GM12878 (cell line): ENCODE measurements around the gene PCID2. TPM values are rescaled to one million over a fixed set of nuclear protein-coding genes. Genes with fewer than 3 reads are reported as not detected.

Source experiments
- BHLHE40 ChIP-seq, 2 experiments: fragments of 450-650 bp in 1 of 2; IDR thresholded peaks; 2 replicates each; pipeline ENCODE4 v1.6.1; 2011 to 2017; ENCODE audit warnings: low read depth in 2 of 2, borderline replicate concordance in 1 of 2, improper control_type of control experiment in 1 of 2, low read length in 1 of 2, mild to moderate bottlenecking in 1 of 2
- CBX5 ChIP-seq: sonication (generic); IDR thresholded peaks from 2 replicates; pipeline ENCODE4 v1.6.1; 2016; ENCODE audit warnings: low read depth, moderate library complexity, mild to moderate bottlenecking, inconsistent platforms
- HDAC2 ChIP-seq: fragments of 200-600 bp; sonication (generic); IDR thresholded peaks from 2 replicates; pipeline ENCODE4 v1.6.1; 2017
- MYC ChIP-seq: IDR thresholded peaks from 2 replicates; pipeline ENCODE4 v1.6.1; 2011; ENCODE audit warnings: mild to moderate bottlenecking, low read length, moderate library complexity, inconsistent platforms; ENCODE audit not compliant: insufficient read depth, insufficient replicate concordance, insufficient read length, severe bottlenecking
- NFYA ChIP-seq: IDR thresholded peaks from 2 replicates; pipeline ENCODE4 v1.6.1; 2011; ENCODE audit warnings: low read depth, mild to moderate bottlenecking, low read length, improper control_type of control experiment, borderline replicate concordance
- NR2F1 ChIP-seq: fragments of 450-650 bp; conservative IDR thresholded peaks from 2 replicates; pipeline ENCODE4 v1.6.1; 2017; ENCODE audit warnings: mild to moderate bottlenecking
- POLR2A ChIP-seq: IDR thresholded peaks from 2 replicates; pipeline ENCODE4 v1.6.1; 2011; ENCODE audit warnings: low read depth, mild to moderate bottlenecking, low read length
- TARDBP ChIP-seq: IDR thresholded peaks from 2 replicates; pipeline ENCODE4 v1.6.1; 2016; ENCODE audit warnings: borderline replicate concordance
- YBX1 ChIP-seq: fragments of 450-650 bp; IDR thresholded peaks from 2 replicates; pipeline ENCODE4 v1.6.1; 2016; ENCODE audit warnings: antibody characterized with exemption
- YY1 ChIP-seq: IDR thresholded peaks from 2 replicates; pipeline ENCODE4 v1.6.1; 2011; ENCODE audit warnings: low read depth, mild to moderate bottlenecking, low read length
- ZSCAN29 ChIP-seq: fragments of 450-650 bp; IDR thresholded peaks from 2 replicates; pipeline ENCODE4 v1.6.1; 2017; ENCODE audit warnings: mild to moderate bottlenecking, moderate library complexity
- polyA plus RNA-seq, 11 experiments: library from polyadenylated mRNA; depleted of rRNA in 4 of 11; unstranded in 6 of 11; stranded (reverse) in 5 of 11; fragments of >200 nt; fragmentation: Nextera tagmentation in 4 of 11; fragmentation: Illumina TruSeq in 1 of 11; extraction: Ambion mirVana in 4 of 11; extraction: Trizol in 1 of 11; gene quantifications; 1 replicate in 1 of 11; 2 replicates in 10 of 11; pipeline versions ENCODE4 v1.2.1 to v1.2.3, GENCODE V29; 2011 to 2016; ENCODE audit warnings: inconsistent platforms in 2 of 11, missing spikeins in 2 of 11, low read depth in 1 of 11
- total RNA-seq, 4 experiments: library from RNA; depleted of rRNA in 3 of 4; stranded (reverse); fragments of >200 nt in 3 of 4; fragmentation: Illumina TruSeq in 1 of 4; extraction: Trizol in 1 of 4; gene quantifications; 2 replicates each; pipeline versions ENCODE4 v1.2.1 to v1.2.3, GENCODE V29; 2013 to 2021
- TF ChIP-seq, protein P1 (sequence below): fragments of 450-650 bp; formaldehyde crosslinking; IDR thresholded peaks from 2 replicates; pipeline ENCODE4 v1.4.0; 2020; ENCODE audit warnings: mild to moderate bottlenecking, moderate library complexity
- TF ChIP-seq, protein P2 (sequence below): fragments of 450-650 bp; formaldehyde crosslinking; IDR thresholded peaks from 2 replicates; pipeline ENCODE4 v1.5.0; 2022; ENCODE audit warnings: mild to moderate bottlenecking, missing genetic modification characterization
- TF ChIP-seq, protein P3 (sequence below), 3 experiments: IDR thresholded peaks in 2 of 3; conservative IDR thresholded peaks in 1 of 3; 2 replicates each; pipeline ENCODE4 v1.5.1; 2011; ENCODE audit warnings: low read depth in 3 of 3, low read length in 3 of 3, mild to moderate bottlenecking in 3 of 3, control low read depth in 2 of 3, moderate library complexity in 2 of 3, inconsistent platforms in 1 of 3, mixed read lengths in 1 of 3; ENCODE audit not compliant: control insufficient read depth in 2 of 3, insufficient read depth in 1 of 3; ENCODE audit errors: extremely low read depth in 1 of 3

Gene PCID2
- total and polyA plus RNA-seq, 10 of the 15 experiments (the other 5 are each of a cell fraction or from before 2014, with no cell fraction given): 37.0 to 98.1 (median 58.3) TPM

DNA sequence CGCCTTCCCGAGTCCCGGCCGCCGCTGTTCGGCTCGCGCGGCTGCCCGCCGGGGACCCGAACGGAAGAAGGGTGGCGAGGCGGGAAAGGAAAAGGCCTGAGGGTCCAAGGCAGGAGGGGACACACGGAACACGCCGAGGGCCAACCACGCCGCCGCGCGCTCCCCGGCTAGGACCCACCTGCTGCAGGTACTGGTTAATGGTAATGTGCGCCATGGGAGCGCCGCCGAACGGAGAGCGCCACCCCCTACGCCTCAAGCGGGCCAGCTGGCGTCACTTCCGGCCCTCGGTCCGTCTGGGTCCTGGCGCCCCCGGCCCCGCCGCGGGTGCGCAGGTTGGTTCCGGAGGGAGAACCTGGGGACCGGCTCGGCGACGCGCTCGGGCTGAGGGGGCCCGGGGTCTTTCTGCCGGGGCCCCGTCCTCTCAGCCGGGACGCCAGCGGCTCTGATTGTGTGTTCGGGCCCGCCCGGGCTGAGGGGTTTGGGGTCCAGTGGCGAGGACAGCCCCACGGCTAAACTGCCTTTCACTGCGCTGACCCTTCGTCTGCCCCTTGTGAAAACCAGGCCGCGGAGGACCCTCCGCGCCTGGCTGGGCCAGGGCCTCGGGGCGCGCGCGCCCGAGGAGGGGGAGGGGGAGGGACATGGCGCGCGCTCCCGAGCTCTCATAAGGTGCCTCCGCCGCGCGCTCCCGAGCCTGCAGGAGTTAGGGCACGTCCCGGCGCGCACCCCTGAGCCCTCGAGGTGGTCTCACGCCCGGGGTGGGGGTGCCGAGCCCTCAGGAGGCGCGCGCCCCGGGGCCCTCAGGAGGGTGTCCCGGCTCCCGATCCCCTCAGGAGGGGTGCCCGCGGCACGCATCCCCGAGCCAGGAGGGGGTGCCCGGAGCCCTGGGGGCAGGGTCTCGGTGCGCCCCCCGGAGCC lies at the start of gene PCID2 (continued):
- TF ChIP-seq, protein P1, sequence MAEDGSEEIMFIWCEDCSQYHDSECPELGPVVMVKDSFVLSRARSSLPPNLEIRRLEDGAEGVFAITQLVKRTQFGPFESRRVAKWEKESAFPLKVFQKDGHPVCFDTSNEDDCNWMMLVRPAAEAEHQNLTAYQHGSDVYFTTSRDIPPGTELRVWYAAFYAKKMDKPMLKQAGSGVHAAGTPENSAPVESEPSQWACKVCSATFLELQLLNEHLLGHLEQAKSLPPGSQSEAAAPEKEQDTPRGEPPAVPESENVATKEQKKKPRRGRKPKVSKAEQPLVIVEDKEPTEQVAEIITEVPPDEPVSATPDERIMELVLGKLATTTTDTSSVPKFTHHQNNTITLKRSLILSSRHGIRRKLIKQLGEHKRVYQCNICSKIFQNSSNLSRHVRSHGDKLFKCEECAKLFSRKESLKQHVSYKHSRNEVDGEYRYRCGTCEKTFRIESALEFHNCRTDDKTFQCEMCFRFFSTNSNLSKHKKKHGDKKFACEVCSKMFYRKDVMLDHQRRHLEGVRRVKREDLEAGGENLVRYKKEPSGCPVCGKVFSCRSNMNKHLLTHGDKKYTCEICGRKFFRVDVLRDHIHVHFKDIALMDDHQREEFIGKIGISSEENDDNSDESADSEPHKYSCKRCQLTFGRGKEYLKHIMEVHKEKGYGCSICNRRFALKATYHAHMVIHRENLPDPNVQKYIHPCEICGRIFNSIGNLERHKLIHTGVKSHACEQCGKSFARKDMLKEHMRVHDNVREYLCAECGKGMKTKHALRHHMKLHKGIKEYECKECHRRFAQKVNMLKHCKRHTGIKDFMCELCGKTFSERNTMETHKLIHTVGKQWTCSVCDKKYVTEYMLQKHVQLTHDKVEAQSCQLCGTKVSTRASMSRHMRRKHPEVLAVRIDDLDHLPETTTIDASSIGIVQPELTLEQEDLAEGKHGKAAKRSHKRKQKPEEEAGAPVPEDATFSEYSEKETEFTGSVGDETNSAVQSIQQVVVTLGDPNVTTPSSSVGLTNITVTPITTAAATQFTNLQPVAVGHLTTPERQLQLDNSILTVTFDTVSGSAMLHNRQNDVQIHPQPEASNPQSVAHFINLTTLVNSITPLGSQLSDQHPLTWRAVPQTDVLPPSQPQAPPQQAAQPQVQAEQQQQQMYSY (CRISPR knock-in tag): no peak
- no peak for TF ChIP-seq MYC
- TF ChIP-seq NFYA: no peak
- TF ChIP-seq, protein P2, sequence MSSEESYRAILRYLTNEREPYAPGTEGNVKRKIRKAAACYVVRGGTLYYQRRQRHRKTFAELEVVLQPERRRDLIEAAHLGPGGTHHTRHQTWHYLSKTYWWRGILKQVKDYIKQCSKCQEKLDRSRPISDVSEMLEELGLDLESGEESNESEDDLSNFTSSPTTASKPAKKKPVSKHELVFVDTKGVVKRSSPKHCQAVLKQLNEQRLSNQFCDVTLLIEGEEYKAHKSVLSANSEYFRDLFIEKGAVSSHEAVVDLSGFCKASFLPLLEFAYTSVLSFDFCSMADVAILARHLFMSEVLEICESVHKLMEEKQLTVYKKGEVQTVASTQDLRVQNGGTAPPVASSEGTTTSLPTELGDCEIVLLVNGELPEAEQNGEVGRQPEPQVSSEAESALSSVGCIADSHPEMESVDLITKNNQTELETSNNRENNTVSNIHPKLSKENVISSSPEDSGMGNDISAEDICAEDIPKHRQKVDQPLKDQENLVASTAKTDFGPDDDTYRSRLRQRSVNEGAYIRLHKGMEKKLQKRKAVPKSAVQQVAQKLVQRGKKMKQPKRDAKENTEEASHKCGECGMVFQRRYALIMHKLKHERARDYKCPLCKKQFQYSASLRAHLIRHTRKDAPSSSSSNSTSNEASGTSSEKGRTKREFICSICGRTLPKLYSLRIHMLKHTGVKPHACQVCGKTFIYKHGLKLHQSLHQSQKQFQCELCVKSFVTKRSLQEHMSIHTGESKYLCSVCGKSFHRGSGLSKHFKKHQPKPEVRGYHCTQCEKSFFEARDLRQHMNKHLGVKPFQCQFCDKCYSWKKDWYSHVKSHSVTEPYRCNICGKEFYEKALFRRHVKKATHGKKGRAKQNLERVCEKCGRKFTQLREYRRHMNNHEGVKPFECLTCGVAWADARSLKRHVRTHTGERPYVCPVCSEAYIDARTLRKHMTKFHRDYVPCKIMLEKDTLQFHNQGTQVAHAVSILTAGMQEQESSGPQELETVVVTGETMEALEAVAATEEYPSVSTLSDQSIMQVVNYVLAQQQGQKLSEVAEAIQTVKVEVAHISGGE (CRISPR knock-in tag): peak; percentile 100
- peak; percentile 89 for TF ChIP-seq POLR2A
- no peak; a peak in 1 of 4 replicates for TF ChIP-seq BHLHE40 (IDR thresholded peaks at IDR 0.05; ENCODE audit: borderline replicate concordance in 1 of 2, low read depth in 2 of 2, low read length in 1 of 2)
- peak; percentile 94; the same call in 1 of the 2 replicates for TF ChIP-seq CBX5
- no peak for TF ChIP-seq YBX1
- TF ChIP-seq YY1: peak; percentile 92
- TF ChIP-seq, protein P3, sequence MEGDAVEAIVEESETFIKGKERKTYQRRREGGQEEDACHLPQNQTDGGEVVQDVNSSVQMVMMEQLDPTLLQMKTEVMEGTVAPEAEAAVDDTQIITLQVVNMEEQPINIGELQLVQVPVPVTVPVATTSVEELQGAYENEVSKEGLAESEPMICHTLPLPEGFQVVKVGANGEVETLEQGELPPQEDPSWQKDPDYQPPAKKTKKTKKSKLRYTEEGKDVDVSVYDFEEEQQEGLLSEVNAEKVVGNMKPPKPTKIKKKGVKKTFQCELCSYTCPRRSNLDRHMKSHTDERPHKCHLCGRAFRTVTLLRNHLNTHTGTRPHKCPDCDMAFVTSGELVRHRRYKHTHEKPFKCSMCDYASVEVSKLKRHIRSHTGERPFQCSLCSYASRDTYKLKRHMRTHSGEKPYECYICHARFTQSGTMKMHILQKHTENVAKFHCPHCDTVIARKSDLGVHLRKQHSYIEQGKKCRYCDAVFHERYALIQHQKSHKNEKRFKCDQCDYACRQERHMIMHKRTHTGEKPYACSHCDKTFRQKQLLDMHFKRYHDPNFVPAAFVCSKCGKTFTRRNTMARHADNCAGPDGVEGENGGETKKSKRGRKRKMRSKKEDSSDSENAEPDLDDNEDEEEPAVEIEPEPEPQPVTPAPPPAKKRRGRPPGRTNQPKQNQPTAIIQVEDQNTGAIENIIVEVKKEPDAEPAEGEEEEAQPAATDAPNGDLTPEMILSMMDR (IDR thresholded peaks at IDR 0.05 in 2 of 3, conservative IDR thresholded peaks at IDR 0.05 in 1 of 3; ENCODE audit: control insufficient read depth in 2 of 3, extremely low read depth in 1 of 3, insufficient read depth in 1 of 3, low read depth in 3 of 3, low read length in 3 of 3): 0 out of 6 replicates have a peak, but pooled peaks of 1 of the 3 experiments have one; percentile 2
- peak; percentile 78; the same call in 1 of the 2 replicates for TF ChIP-seq TARDBP
- peak; percentile 90 for TF ChIP-seq NR2F1
- TF ChIP-seq HDAC2: no peak
- TF ChIP-seq ZSCAN29: 0 out of 2 replicates have a peak, but pooled peaks have one; percentile 47
- TF ChIP-seq, all 136 proteins: peak for 67
